GM18526 (cell line): ENCODE data around the gene TMEM89.
A peak's percentile ranks its signal among the peaks of the same experiment; 100 is the strongest.

Experiments
- POLR2A ChIP-seq: IDR thresholded peaks from 3 replicates; pipeline ENCODE4 v1.6.1; 2011; ENCODE audit not compliant: insufficient read length; ENCODE audit errors: extremely low read depth

The TMEM89 gene

GRCh38 chr3:48631516-48632448, 10.2 kb upstream of the TMEM89 start:
- no peak for TF ChIP-seq POLR2A

- TF ChIP-seq POLR2A: no peak
Measured at GRCh38 chr3:48630833-48631232, 9.3 kb upstream of the TMEM89 start.

- TF ChIP-seq POLR2A: no peak
Measured at GRCh38 chr3:48630407-48630806, 8.8 kb upstream of the TMEM89 start.

- TF ChIP-seq POLR2A: no peak
Measured at GRCh38 chr3:48629894-48630293, 8.3 kb upstream of the TMEM89 start.

GRCh38 chr3:48628277-48629017, 6.9 kb upstream of the TMEM89 start:
- no peak for TF ChIP-seq POLR2A

- no peak for TF ChIP-seq POLR2A
Measured at GRCh38 chr3:48625600-48625999, 4.0 kb upstream of the TMEM89 start.

GRCh38 chr3:48624767-48625166, 3.2 kb upstream of the TMEM89 start:
- TF ChIP-seq POLR2A: no peak

- no peak for TF ChIP-seq POLR2A
Measured at GRCh38 chr3:48623851-48624547, 2.4 kb upstream of the TMEM89 start.

- TF ChIP-seq POLR2A: no peak
Measured at GRCh38 chr3:48619541-48620524, 1.7 kb downstream of the TMEM89 start.

GRCh38 chr3:48617559-48617958, 4.0 kb downstream of the TMEM89 start:
- TF ChIP-seq POLR2A: no peak

GRCh38 chr3:48614044-48614443, 7.5 kb downstream of the TMEM89 start:
- TF ChIP-seq POLR2A: no peak

GRCh38 chr3:48612309-48612708, 9.3 kb downstream of the TMEM89 start:
- no peak for TF ChIP-seq POLR2A

GRCh38 chr3:48609088-48610005, 12.2 kb downstream of the TMEM89 start, which contains the start of gene UQCRC1:
Gene UQCRC1 (minus strand): TSS chr3:48609646. CDS start chr3:48609620, 26 bp downstream.
- TF ChIP-seq POLR2A: peak; percentile 95
